RWPE2 (cell line): Measurements from ENCODE around the gene ARSG.
"Not testable (repeated sequence)": the region's sequence is repeated elsewhere in the genome, so short reads cannot be mapped to it uniquely, and the experiment has no call there.

Source experiments
- ATAC-seq: fragments of 200-7000 bp; cut with Tn5 transposase; 3 replicates; pipeline ENCODE4 v1.9.1; 2021; ENCODE audit warnings: low read depth
- DNase-seq: peaks from one replicate; pipeline ENCODE4 v3.0.0-alpha.2; 2020; ENCODE audit warnings: low spot score
- H3K27ac ChIP-seq: fragments of 450-650 bp; 2 replicates; pipeline ENCODE4 v1.5.1; 2017; ENCODE audit warnings: mild to moderate bottlenecking; ENCODE audit not compliant: poor library complexity, severe bottlenecking
- H3K27me3 ChIP-seq: fragments of 250-450 bp; sonication (Bioruptor Pico); 2 replicates; pipeline ENCODE4 v1.5.1; 2021; ENCODE audit warnings: mild to moderate bottlenecking, moderate library complexity; ENCODE audit not compliant: insufficient read depth, poor library complexity, severe bottlenecking
- H3K36me3 ChIP-seq: fragments of 250-450 bp; sonication (Bioruptor Pico); 2 replicates; pipeline ENCODE4 v1.5.1; 2020; ENCODE audit warnings: low read depth, mild to moderate bottlenecking, moderate library complexity
- H3K4me1 ChIP-seq: fragments of 250-450 bp; sonication (Bioruptor Pico); 2 replicates; pipeline ENCODE4 v1.5.1; 2021; ENCODE audit warnings: mild to moderate bottlenecking, moderate library complexity; ENCODE audit not compliant: insufficient read depth, poor library complexity, severe bottlenecking
- H3K4me3 ChIP-seq: fragments of 250-450 bp; sonication (Bioruptor Pico); 2 replicates; pipeline ENCODE4 v1.5.1; 2021; ENCODE audit warnings: mild to moderate bottlenecking, moderate library complexity; ENCODE audit not compliant: severe bottlenecking
- H3K9me3 ChIP-seq: fragments of 250-450 bp; sonication (Bioruptor Pico); 2 replicates; pipeline ENCODE4 v1.5.1; 2021; ENCODE audit warnings: mild to moderate bottlenecking, moderate library complexity; ENCODE audit not compliant: severe bottlenecking
- CTCF ChIP-seq: fragments of 450-650 bp; IDR thresholded peaks from one replicate; pipeline ENCODE4 v1.5.1; 2017; ENCODE audit warnings: mild to moderate bottlenecking, moderate library complexity; ENCODE audit not compliant: poor library complexity, severe bottlenecking

Gene ARSG

GRCh38 chr17:68414901-68415300 is 123.6 kb downstream of the ARSG start:
- H3K4me1 ChIP-seq, H3K36me3 ChIP-seq, DNase-seq, ATAC-seq, H3K9me3 ChIP-seq, H3K27me3 ChIP-seq, H3K4me3 ChIP-seq, H3K27ac ChIP-seq: not testable (repeated sequence)

- no peaks in the 10 kb centered on the region for H3K9me3 ChIP-seq
- DNase-seq (no peak), ATAC-seq (no peak)
- no peaks in the 10 kb centered on the region for H3K27me3 ChIP-seq
- H3K4me1 ChIP-seq = no peaks in the 10 kb centered on the region
- no peaks in the 10 kb centered on the region for H3K36me3 ChIP-seq
- no peak overlapping the region for H3K27ac ChIP-seq
- H3K4me3 ChIP-seq = no peak overlapping the region
- TF ChIP-seq CTCF = no peak
Observed at GRCh38 chr17:68417317-68417716, 126.0 kb downstream of the ARSG start.

GRCh38 chr17:68418876-68419275 is 127.6 kb downstream of the ARSG start:
- DNase-seq = no peak
- H3K4me1 ChIP-seq = no peaks in the 10 kb centered on the region

GRCh38 chr17:68420065-68420464 is 128.8 kb downstream of the ARSG start:
- Histone ChIP-seq H3K36me3 (no peaks in the 10 kb centered on the region), H3K27me3 (no peaks in the 10 kb centered on the region), H3K4me3 (no peak overlapping the region), H3K27ac (no peak overlapping the region), H3K4me1 (no peaks in the 10 kb centered on the region), H3K9me3 (no peaks in the 10 kb centered on the region)
- DNase-seq (no peak), ATAC-seq (no peak)
- no peak for TF ChIP-seq CTCF

More at GRCh38 chr17:68418876-68419275, 127.6 kb downstream of the ARSG start:
- no peak for ATAC-seq
- H3K27me3 ChIP-seq = no peaks in the 10 kb centered on the region
- no peaks in the 10 kb centered on the region for H3K36me3 ChIP-seq
- H3K4me3 ChIP-seq = no peak overlapping the region
- no peaks in the 10 kb centered on the region for H3K9me3 ChIP-seq
- no peak for TF ChIP-seq CTCF
- H3K27ac ChIP-seq = no peak overlapping the region

- Histone ChIP-seq H3K36me3 (peaks cover 3% of the 10 kb centered on the region), H3K27me3 (no peaks in the 10 kb centered on the region), H3K4me3 (no peak overlapping the region), H3K4me1 (no peaks in the 10 kb centered on the region), H3K27ac (no peak overlapping the region), H3K9me3 (no peaks in the 10 kb centered on the region)
- ATAC-seq = no peak
- no peak for TF ChIP-seq CTCF
- DNase-seq = no peak
Observed at GRCh38 chr17:68421486-68421885, 130.2 kb downstream of the ARSG start.
